Pancreas (tissue), 10 donors: Measurements from ENCODE around the gene ZNF581. TPM values are rescaled to one million over a fixed set of nuclear protein-coding genes. Genes with fewer than 3 reads are reported as not detected.

Source experiments
- ATAC-seq, 4 donors: fragments of 200-7000 bp; cut with Tn5 transposase; one replicate each; pipeline versions ENCODE4 v1.8.0 to v1.9.1; 2020; ENCODE audit warnings: mild to moderate bottlenecking in 4 of 4, moderate library complexity in 4 of 4
- DNase-seq, 6 donors: peaks; one replicate each; pipeline ENCODE4 v3.0.0-alpha.2; 2020
- FAIRE-seq: peaks from 2 replicates; lab custom pipeline; 2012; peaks lifted over from hg19 to GRCh38; lab: Jason Lieb, UNC
- H3K27ac ChIP-seq, 4 donors: fragments of 200-600 bp; sonication (generic); 1 replicate in 3 of 4; 2 replicates in 1 of 4; pipeline versions ENCODE4 v1.5.0 to v1.8.0; 2020
- H3K27me3 ChIP-seq, 4 donors: fragments of 200-600 bp; one replicate each; pipeline ENCODE4 v1.8.0; 2021
- H3K36me3 ChIP-seq, 3 donors: fragments of 200-600 bp; sonication (generic) in 1 of 3; one replicate each; pipeline versions ENCODE4 v1.5.0 to v1.8.0; 2020 to 2021
- H3K4me1 ChIP-seq, 3 donors: fragments of 200-600 bp; one replicate each; pipeline ENCODE4 v1.8.0; 2021
- H3K4me3 ChIP-seq, 4 donors: fragments of 200-600 bp; sonication (generic) in 2 of 4; one replicate each; pipeline versions ENCODE4 v1.5.0 to v1.8.0; 2020 to 2021
- H3K9me3 ChIP-seq, 4 donors: fragments of 200-600 bp; one replicate each; pipeline ENCODE4 v1.8.0; 2021
- CTCF ChIP-seq, 4 donors: fragments of 200-600 bp; sonication (generic) in 3 of 4; IDR thresholded peaks; one replicate each; pipeline versions ENCODE4 v1.5.0 to v1.8.0; 2021; ENCODE audit warnings: antibody characterized with exemption in 4 of 4
- WGBS, 2 donors: extraction: QIAGEN DNeasy Blood & Tissue Kit; methylation state at CpG; one replicate each; pipeline ENCODE4 v1.1.7; 2013; 5-methylcytosine and 5-hydroxymethylcytosine counted together
- intact Hi-C, 3 donors: fragments of 100-400 bp; cut with DNase I; formaldehyde crosslinking; loops; one replicate each; pipeline versions ENCODE4 v1.11.1 to v1.14.2; 2022
- polyA plus RNA-seq, 2 donors: library from polyadenylated mRNA; stranded (reverse); fragments of 200-250 nt; gene quantifications; one replicate each; pipeline ENCODE4 v1.2.3, GENCODE V29; 2013
- total RNA-seq, 6 donors: library from RNA; stranded (reverse); fragmentation: NEBNext Ultra II Directional in 4 of 6; extraction: Animal tissue kit (Norgen Biotek cat#: 25700) in 4 of 6; gene quantifications; one replicate each; pipeline versions ENCODE4 v1.2.1 to v1.2.4, GENCODE V29; 2021 to 2023
- donor health status: healthy with polysubstance abuse.
- donor health status: DM: no; HTN: no; CAD: no; lungs with moderate emphysema.
- donor health status: DM: no; HTN: no; CAD: no.
- donor health status: control.
- donor health status: control.
- donor health status: Bipolar disorder and iron deficiency.
- donor health status: DM: yes; HTN: yes; CAD: no.
- donor health status: DM: no; HTN: no; CAD: no.
- donor health status: DM: no; HTN: no; CAD: no.
- donor health status: DM: yes; HTN: yes; CAD: no.

ZNF581 gene
- total and polyA plus RNA-seq, 8 donors, result 12.9 to 23.2 (median 15.2) TPM

- no peak for TF ChIP-seq CTCF (IDR thresholded peaks at IDR 0.05)
- ATAC-seq (no peak), FAIRE-seq (no peak), DNase-seq (peak in 2 of 6 donors; percentile 51 to 68)
- Histone ChIP-seq H3K9me3 (no peaks in the 10 kb centered on the region), H3K27ac (no peak overlapping the region), H3K4me3 (peak overlapping the region in 1 of 4 donors; percentile 86), H3K36me3 (no peaks in the 10 kb centered on the region), H3K27me3 (no peaks in the 10 kb centered on the region), H3K4me1 (peaks cover 7 to 17% (median 11%) of the 10 kb centered on the region in 3 donors)
- intact Hi-C loops, result no loop called here
- WGBS, 2 donors, result 81 to 87% methylated on average over 28 of the region's 28 CpGs
These were observed 1.5 kb downstream of the ZNF581 start for GRCh38 chr19:55644842-55645511.

- FAIRE-seq (no peak), DNase-seq (no peak), ATAC-seq (no peak)
- H3K9me3 ChIP-seq, result no peaks in the 10 kb centered on the region
- no peak overlapping the region for H3K27ac ChIP-seq
- H3K4me1 ChIP-seq, result peaks cover 6 to 12% (median 7%) of the 10 kb centered on the region in 3 donors
- WGBS, 2 donors, result 52 to 56% methylated on average over 5 of the region's 5 CpGs
- TF ChIP-seq CTCF (IDR thresholded peaks at IDR 0.05), result no peak
- intact Hi-C loops, result no loop called here
- H3K27me3 ChIP-seq, result no peaks in the 10 kb centered on the region
- no peak overlapping the region for H3K4me3 ChIP-seq
- H3K36me3 ChIP-seq, result no peaks in the 10 kb centered on the region
These were observed 2.0 kb downstream of the ZNF581 start for GRCh38 chr19:55645512-55645881.

- no peak for ATAC-seq
- no peaks in the 10 kb centered on the region for H3K36me3 ChIP-seq
These were observed 3.7 kb downstream of the ZNF581 start for GRCh38 chr19:55646889-55647731.

GRCh38 chr19:55647732-55648584 is 4.5 kb downstream of the ZNF581 start, which contains the start of gene CCDC106:
Gene CCDC106, plus strand, starts transcription at chr19:55648212. Its CDS starts 835 bp downstream, at chr19:55649047.
- H3K27ac ChIP-seq, result peak within 1 kb of the TSS; percentile 46 to 68 (median 62)
- FAIRE-seq, result no peak
- H3K4me3 ChIP-seq, result peak within 1 kb of the TSS; percentile 81 to 93 (median 90)
- H3K4me1 ChIP-seq, result peaks cover 3 to 12% (median 6%) of the 10 kb centered on the region in 3 donors
- H3K27me3 ChIP-seq, result no peaks in the 10 kb centered on the region
- intact Hi-C loops, result no loop called here
- no peaks in the 10 kb centered on the region for H3K36me3 ChIP-seq
- no peak for TF ChIP-seq CTCF (IDR thresholded peaks at IDR 0.05)
- ATAC-seq, result peak; percentile 70 to 73 (median 71)
- no peaks in the 10 kb centered on the region for H3K9me3 ChIP-seq
- DNase-seq, result peak; percentile 63 to 88 (median 74)
- WGBS, 2 donors, result 1% methylated on average over 63 to 87 of the region's 87 CpGs

More at GRCh38 chr19:55646889-55647731, 3.7 kb downstream of the ZNF581 start:
- Histone ChIP-seq H3K27me3 (no peaks in the 10 kb centered on the region), H3K4me3 (peak overlapping the region in 3 of 4 donors; percentile 81 to 91 (median 90)), H3K9me3 (no peaks in the 10 kb centered on the region), H3K27ac (peak overlapping the region in 3 of 4 donors; percentile 1 to 68 (median 60)), H3K4me1 (peaks cover 6 to 12% (median 7%) of the 10 kb centered on the region in 3 donors)
- no peak for FAIRE-seq
- TF ChIP-seq CTCF (IDR thresholded peaks at IDR 0.05), result no peak
- DNase-seq, result peak in 2 of 6 donors; percentile 23 to 46
- 30 to 32% methylated on average over 14 of the region's 14 CpGs for WGBS, 2 donors
- intact Hi-C loops, result no loop called here
